Natural killer cell (primary cell): ENCODE results near the gene CRTC1. TPM values are rescaled to one million over a fixed set of nuclear protein-coding genes. Genes with fewer than 3 reads are reported as not detected.

Experiments
- ATAC-seq, 3 donors: fragments of 150-1000 bp in 2 of 3; fragments of 200-7000 bp in 1 of 3; cut with Tn5 transposase; 1 replicate in 1 of 3; 2 replicates in 2 of 3; pipeline ENCODE4 v1.10.0; 2021; ENCODE audit warnings: mild to moderate bottlenecking in 2 of 3, moderate library complexity in 2 of 3
- DNase-seq, 2 donors: peaks; one replicate each; pipeline versions ENCODE4 v3.0.0 to v3.0.0-alpha.2; 2013 to 2021; ENCODE audit warnings: mixed read lengths in 1 of 2
- H3K27ac ChIP-seq: one replicate; pipeline ENCODE4 v1.5.1; 2013; ENCODE audit warnings: mild to moderate bottlenecking, low read length
- H3K27me3 ChIP-seq: one replicate; pipeline ENCODE4 v1.6.1; 2013; ENCODE audit warnings: low read length; ENCODE audit not compliant: control insufficient read depth, insufficient read depth
- H3K36me3 ChIP-seq: one replicate; pipeline ENCODE4 v1.6.1; 2013; ENCODE audit warnings: low read length; ENCODE audit not compliant: control insufficient read depth, insufficient read depth
- H3K4me1 ChIP-seq: one replicate; pipeline ENCODE4 v1.6.1; 2013; ENCODE audit warnings: low read length; ENCODE audit not compliant: control insufficient read depth, insufficient read depth
- H3K4me3 ChIP-seq: one replicate; pipeline ENCODE4 v1.5.1; 2013; ENCODE audit warnings: low read length
- H3K9me3 ChIP-seq: one replicate; pipeline ENCODE4 v1.6.1; 2013; ENCODE audit warnings: low read length; ENCODE audit not compliant: control insufficient read depth, insufficient read depth
- H3K27ac Mint-ChIP-seq, 2 donors: one replicate each; pipeline ENCODE4 v1.8.0; 2022; ENCODE audit warnings: mild to moderate bottlenecking in 2 of 2, mixed read lengths in 2 of 2, moderate library complexity in 1 of 2
- H3K27me3 Mint-ChIP-seq, 2 donors: one replicate each; pipeline ENCODE4 v1.8.0; 2022; ENCODE audit warnings: low read depth in 2 of 2, mixed read lengths in 2 of 2
- H3K36me3 Mint-ChIP-seq: one replicate; pipeline ENCODE4 v1.8.0; 2022; ENCODE audit warnings: mixed read lengths
- H3K4me1 Mint-ChIP-seq, 2 donors: one replicate each; pipeline ENCODE4 v1.8.0; 2022; ENCODE audit warnings: mixed read lengths in 2 of 2
- H3K4me3 Mint-ChIP-seq: one replicate; pipeline ENCODE4 v1.8.0; 2022; ENCODE audit warnings: mild to moderate bottlenecking, moderate library complexity, mixed read lengths
- H3K9me3 Mint-ChIP-seq, 2 donors: one replicate each; pipeline ENCODE4 v1.8.0; 2022; ENCODE audit warnings: mixed read lengths in 2 of 2
- CTCF ChIP-seq: fragments of 200-600 bp; IDR thresholded peaks from one replicate; pipeline ENCODE4 v1.8.0; 2022; ENCODE audit warnings: antibody characterized with exemption
- WGBS: methylation state at CpG from one replicate; pipeline ENCODE4 v1.1.7; 2013; ENCODE audit warnings: missing lambda C conversion rate; ENCODE audit not compliant: insufficient coverage; 5-methylcytosine and 5-hydroxymethylcytosine counted together
- intact Hi-C: fragments of 100-400 bp; cut with micrococcal nuclease; formaldehyde crosslinking; loops from one replicate; pipeline ENCODE4 v1.14.2; 2022
- total RNA-seq, 4 donors: library from RNA; stranded (reverse); fragments of 120-200 nt in 1 of 4; gene quantifications; one replicate each; pipeline versions ENCODE4 v1.2.3 to v1.2.4, GENCODE V29; 2013 to 2022

CRTC1 gene
- total RNA-seq, 3 donors from 2014 or later (not counting 1 experiment from before 2014, with no cell fraction given): 14.1 to 17.0 (median 14.3) TPM

DNA sequence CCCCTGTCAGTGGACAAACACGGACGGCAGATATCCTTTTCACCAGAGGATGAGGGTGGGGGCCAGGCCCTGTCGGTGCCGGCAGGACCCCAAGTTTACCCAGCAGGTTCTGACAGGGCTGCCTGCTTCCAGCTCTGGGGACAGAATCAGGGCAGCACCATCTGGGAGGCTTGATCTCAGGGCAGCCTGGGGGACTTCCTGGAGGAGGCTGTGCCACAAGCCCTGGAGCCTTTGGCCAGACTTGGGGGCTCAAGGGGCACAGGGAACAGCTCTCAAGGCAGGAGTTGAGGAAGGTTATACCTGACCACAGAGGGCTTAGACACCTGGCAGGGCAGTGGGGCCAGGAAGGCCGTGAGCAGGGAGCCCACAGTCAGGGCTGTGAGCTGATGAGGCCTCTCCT lies 62.5 kb downstream of the CRTC1 start:
- H3K4me3 Mint-ChIP-seq: no peak overlapping the region
- DNase-seq (no peak), ATAC-seq (no peak)
- H3K9me3 Mint-ChIP-seq: no peaks in the 10 kb centered on the region
- Histone ChIP-seq H3K36me3 (peaks cover 4% of the 10 kb centered on the region), H3K27me3 (no peaks in the 10 kb centered on the region), H3K4me3 (no peak overlapping the region), H3K9me3 (no peaks in the 10 kb centered on the region), H3K27ac (no peak overlapping the region), H3K4me1 (no peaks in the 10 kb centered on the region)
- H3K36me3 Mint-ChIP-seq: no peaks in the 10 kb centered on the region
- TF ChIP-seq CTCF: no peak
- 88% methylated on average over 5 of the region's 5 CpGs for WGBS
- intact Hi-C loops: no loop called here
- no peaks in the 10 kb centered on the region for H3K4me1 Mint-ChIP-seq
- H3K27me3 Mint-ChIP-seq: no peaks in the 10 kb centered on the region
- H3K27ac Mint-ChIP-seq: no peak overlapping the region

DNA sequence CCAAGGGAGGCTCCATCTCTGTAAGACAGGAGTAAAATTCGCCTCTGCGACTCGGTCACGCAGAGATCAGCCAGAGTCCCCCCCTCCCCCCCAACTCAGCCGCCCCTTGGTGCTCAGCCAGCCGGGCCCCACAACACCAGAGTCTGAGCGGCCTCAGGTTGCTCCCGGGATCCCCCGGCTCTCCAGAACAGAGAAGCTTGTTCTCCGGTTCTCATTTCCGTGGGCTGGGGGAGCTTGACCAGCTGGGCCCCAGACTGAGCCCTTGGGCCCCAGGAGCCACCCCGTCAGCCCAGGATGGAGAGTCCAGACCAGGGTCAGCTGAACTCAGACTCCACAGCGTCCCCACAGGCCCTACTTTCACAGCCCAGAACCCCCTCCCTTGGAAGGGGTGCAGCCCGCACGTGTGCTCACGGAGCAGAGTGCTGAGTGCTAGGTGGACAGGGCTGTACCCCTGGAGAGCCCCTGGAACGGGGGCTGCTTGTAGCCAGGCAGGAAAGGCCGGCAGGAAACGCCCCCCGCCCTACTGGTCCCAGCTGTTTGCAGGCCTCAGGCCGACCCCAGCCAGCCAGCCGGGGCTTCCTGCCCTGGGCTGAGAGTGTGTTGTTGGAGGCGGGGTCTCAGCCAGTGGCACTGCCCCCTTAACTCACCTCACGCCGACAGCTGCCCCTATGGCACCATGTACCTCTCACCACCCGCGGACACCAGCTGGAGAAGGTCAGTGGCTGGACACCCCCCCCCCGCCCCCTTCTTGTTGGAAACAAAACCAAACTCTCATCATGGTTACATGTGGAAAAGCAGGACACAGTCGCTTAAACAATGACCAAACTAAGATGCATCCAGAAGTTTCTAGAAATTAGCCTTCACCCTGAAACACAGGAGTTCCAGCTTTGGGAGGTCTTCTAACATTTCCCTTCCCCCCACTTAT lies 63.2 kb downstream of the CRTC1 start:
- H3K4me3 Mint-ChIP-seq: no peak overlapping the region
- Histone ChIP-seq H3K9me3 (no peaks in the 10 kb centered on the region), H3K4me3 (no peak overlapping the region), H3K27ac (no peak overlapping the region), H3K36me3 (peaks cover 4% of the 10 kb centered on the region), H3K27me3 (no peaks in the 10 kb centered on the region), H3K4me1 (no peaks in the 10 kb centered on the region)
- no peak overlapping the region for H3K27ac Mint-ChIP-seq
- no peaks in the 10 kb centered on the region for H3K9me3 Mint-ChIP-seq
- ATAC-seq (no peak), DNase-seq (no peak)
- H3K4me1 Mint-ChIP-seq: no peaks in the 10 kb centered on the region
- TF ChIP-seq CTCF: no peak
- 91% methylated on average over 28 of the region's 29 CpGs for WGBS
- no peaks in the 10 kb centered on the region for H3K36me3 Mint-ChIP-seq
- H3K27me3 Mint-ChIP-seq: no peaks in the 10 kb centered on the region
- intact Hi-C loops: no loop called here

DNA sequence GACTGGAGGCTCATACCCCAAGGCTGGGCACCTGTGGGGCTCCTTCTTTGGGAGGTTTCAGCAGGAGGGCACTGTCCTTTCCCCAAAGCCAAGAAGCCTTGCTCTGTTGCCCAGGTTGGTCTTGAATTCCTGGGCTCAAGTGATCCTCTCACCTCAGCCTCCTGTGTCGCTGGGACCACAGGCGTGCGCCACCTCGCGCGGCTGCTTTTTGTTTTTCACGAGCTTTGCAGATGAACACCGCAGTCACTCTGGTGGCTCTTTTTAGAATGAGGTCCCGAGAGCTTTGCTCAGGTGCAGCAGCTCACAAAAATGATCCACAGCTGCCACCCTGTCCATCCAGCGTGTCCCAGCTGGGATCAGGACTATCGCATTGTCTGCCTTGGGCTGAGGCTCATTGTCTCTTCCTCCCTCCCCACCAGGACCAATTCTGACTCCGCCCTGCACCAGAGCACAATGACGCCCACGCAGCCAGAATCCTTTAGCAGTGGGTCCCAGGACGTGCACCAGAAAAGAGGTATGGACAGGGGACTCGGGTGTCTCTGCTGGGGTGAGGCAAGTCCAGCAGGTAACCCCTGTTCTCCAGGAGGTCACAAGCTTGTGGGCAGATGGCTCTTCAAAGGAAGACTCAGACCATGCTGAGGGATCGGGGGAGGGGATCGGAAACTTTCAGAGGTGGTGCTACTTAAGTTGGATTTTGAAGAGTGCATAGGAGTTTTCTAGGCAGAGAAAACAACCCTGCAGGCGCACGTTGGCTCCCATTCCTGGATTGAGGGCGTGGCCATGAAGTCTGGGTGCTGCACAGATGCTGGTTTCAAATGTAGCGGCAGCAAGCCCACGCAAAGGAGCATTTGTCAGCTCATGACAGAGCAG lies 66.1 kb downstream of the CRTC1 start:
- Histone ChIP-seq H3K9me3 (no peaks in the 10 kb centered on the region), H3K4me1 (no peaks in the 10 kb centered on the region), H3K27ac (no peak overlapping the region), H3K4me3 (no peak overlapping the region), H3K27me3 (no peaks in the 10 kb centered on the region), H3K36me3 (peaks cover 12% of the 10 kb centered on the region)
- Mint-ChIP-seq H3K4me3 (no peak overlapping the region), H3K36me3 (no peaks in the 10 kb centered on the region), H3K4me1 (no peaks in the 10 kb centered on the region), H3K27me3 (no peaks in the 10 kb centered on the region), H3K9me3 (no peaks in the 10 kb centered on the region), H3K27ac (no peak overlapping the region)
- ATAC-seq (no peak), DNase-seq (no peak)
- no peak for TF ChIP-seq CTCF
- WGBS: 94% methylated on average over 23 of the region's 23 CpGs
- intact Hi-C loops: no loop called here
